IMR-90 (cell line): Measurements from ENCODE around the gene CD70. TPM values are rescaled to one million over a fixed set of nuclear protein-coding genes. Genes with fewer than 3 reads are reported as not detected.

Experiments
- ATAC-seq: fragments of 200-7000 bp; cut with Tn5 transposase; 2 replicates; pipeline ENCODE4 v1.9.1; 2020; ENCODE audit warnings: low read depth, mild to moderate bottlenecking, moderate library complexity
- BruUV-seq: library from RNA; stranded (reverse); fragments of 400-500 nt; replicated peaks from 2 replicates; lab custom pipeline; 2021; lab: Mats Ljungman, UMichigan
- CTCF ChIA-PET: fragments of 300-600 bp; formaldehyde crosslinking; extraction: SDS; loops from one replicate; lab custom pipeline; 2021; ENCODE audit warnings: antibody characterized with exemption; lab: Yijun Ruan, JAX
- POLR2A ChIA-PET: fragments of 300-600 bp; sonication (Branson Sonifier 250); formaldehyde crosslinking; loops from one replicate; lab custom pipeline; 2022; ENCODE audit warnings: antibody characterized with exemption; ENCODE audit not compliant: unreplicated experiment; lab: Charles Lee
- DNase-seq: peaks from one replicate; pipeline ENCODE4 v3.0.0; 2013
- H2AFZ ChIP-seq: replicated peaks from 2 replicates; pipeline ENCODE3; 2013; ENCODE audit warnings: low read length, mild to moderate bottlenecking; ENCODE audit not compliant: poor library complexity
- H2AK5ac ChIP-seq: 2 replicates; pipeline ENCODE4 v1.6.1; 2013; ENCODE audit warnings: low read depth, low read length, inconsistent platforms
- H2AK9ac ChIP-seq: replicated peaks from 2 replicates; pipeline ENCODE3; 2013; ENCODE audit warnings: mild to moderate bottlenecking, low read depth, low read length, moderate library complexity; ENCODE audit not compliant: poor library complexity
- H2BK120ac ChIP-seq: 2 replicates; pipeline ENCODE4 v1.6.1; 2013; ENCODE audit warnings: low read depth, low read length, inconsistent platforms
- H2BK15ac ChIP-seq: 3 replicates; pipeline ENCODE4 v1.6.1; 2013; ENCODE audit warnings: low read depth, low read length, inconsistent platforms
- H2BK20ac ChIP-seq: 2 replicates; pipeline ENCODE4 v1.6.1; 2013; ENCODE audit warnings: low read depth, mild to moderate bottlenecking, inconsistent platforms, low read length, moderate library complexity
- H2BK5ac ChIP-seq: 2 replicates; pipeline ENCODE4 v1.6.1; 2013; ENCODE audit warnings: mild to moderate bottlenecking, low read depth, low read length, inconsistent platforms; ENCODE audit not compliant: poor library complexity, severe bottlenecking
- H3K14ac ChIP-seq: replicated peaks from 2 replicates; pipeline ENCODE4 v1.6.1; 2013; ENCODE audit warnings: low read depth, low read length, inconsistent platforms
- H3K18ac ChIP-seq: 2 replicates; pipeline ENCODE4 v1.6.1; 2013; ENCODE audit warnings: low read depth, low read length, control low read depth
- H3K23ac ChIP-seq: 2 replicates; pipeline ENCODE4 v1.6.1; 2013; ENCODE audit warnings: low read depth, low read length, inconsistent platforms
- H3K27ac ChIP-seq: 2 replicates; pipeline ENCODE4 v1.5.1; 2013; ENCODE audit warnings: mild to moderate bottlenecking, control low read depth, low read length; ENCODE audit not compliant: insufficient read depth
- H3K27me3 ChIP-seq: 2 replicates; pipeline ENCODE4 v1.6.1; 2013; ENCODE audit warnings: low read length; ENCODE audit not compliant: control insufficient read depth, insufficient read depth
- H3K36me3 ChIP-seq: 2 replicates; pipeline ENCODE4 v1.6.1; 2013; ENCODE audit warnings: low read length, mixed read lengths; ENCODE audit not compliant: control insufficient read depth, insufficient read depth
- H3K4ac ChIP-seq: 2 replicates; pipeline ENCODE4 v1.6.1; 2013; ENCODE audit warnings: low read depth, low read length, inconsistent platforms
- H3K4me1 ChIP-seq: 2 replicates; pipeline ENCODE4 v1.6.1; 2013; ENCODE audit warnings: low read length, mixed read lengths; ENCODE audit not compliant: control insufficient read depth, insufficient read depth
- H3K4me2 ChIP-seq: 2 replicates; pipeline ENCODE4 v1.6.1; 2013; ENCODE audit warnings: low read depth, mild to moderate bottlenecking, control low read depth, low read length, moderate library complexity
- H3K4me3 ChIP-seq: 2 replicates; pipeline ENCODE4 v1.5.1; 2013; ENCODE audit warnings: low read depth, mild to moderate bottlenecking, control low read depth, low read length, moderate library complexity; ENCODE audit not compliant: insufficient read depth
- H3K56ac ChIP-seq: 2 replicates; pipeline ENCODE4 v1.6.1; 2013; ENCODE audit warnings: low read length, inconsistent platforms; ENCODE audit not compliant: insufficient read depth; ENCODE audit errors: extremely low read depth
- H3K79me1 ChIP-seq, 2 experiments: 2 replicates each; pipeline ENCODE4 v1.6.1; 2013; ENCODE audit warnings: low read length in 2 of 2, inconsistent platforms in 1 of 2, low read depth in 1 of 2
- H3K9ac ChIP-seq: 2 replicates; pipeline ENCODE4 v1.6.1; 2013; ENCODE audit warnings: low read depth, low read length, control low read depth
- H3K9me1 ChIP-seq: 2 replicates; pipeline ENCODE4 v1.6.1; 2013; ENCODE audit warnings: low read length, inconsistent platforms; ENCODE audit not compliant: insufficient read depth
- H3K9me3 ChIP-seq: 2 replicates; pipeline ENCODE4 v1.6.1; 2013; ENCODE audit warnings: low read length; ENCODE audit not compliant: control insufficient read depth, insufficient read depth
- H4K20me1 ChIP-seq: 2 replicates; pipeline ENCODE4 v1.6.1; 2013; ENCODE audit warnings: low read length, inconsistent platforms; ENCODE audit not compliant: insufficient read depth
- H4K5ac ChIP-seq: 2 replicates; pipeline ENCODE4 v1.6.1; 2013; ENCODE audit warnings: mild to moderate bottlenecking, low read depth, low read length, control low read depth
- H4K8ac ChIP-seq, 2 experiments: 2 replicates each; pipeline ENCODE4 v1.6.1; 2013; ENCODE audit warnings: low read depth in 2 of 2, low read length in 2 of 2, control low read depth in 1 of 2, inconsistent platforms in 1 of 2
- H4K91ac ChIP-seq: 2 replicates; pipeline ENCODE4 v1.6.1; 2013; ENCODE audit warnings: low read depth, low read length, inconsistent platforms; ENCODE audit not compliant: insufficient read depth
- BHLHE40 ChIP-seq: fragments of 150-350 bp; IDR thresholded peaks from 2 replicates; pipeline ENCODE4 v1.6.1; 2016; ENCODE audit warnings: mild to moderate bottlenecking, low read depth, low read length
- CEBPB ChIP-seq: IDR thresholded peaks from 2 replicates; pipeline ENCODE4 v1.6.1; 2012; ENCODE audit warnings: low read depth, low read length, improper control_type of control experiment
- CHD1 ChIP-seq: IDR thresholded peaks from 2 replicates; pipeline ENCODE4 v1.6.1; 2012; ENCODE audit warnings: low read depth, low read length, improper control_type of control experiment
- FOS ChIP-seq: fragments of 150-350 bp; IDR thresholded peaks from 2 replicates; pipeline ENCODE4 v1.6.1; 2016; ENCODE audit warnings: low read depth, low read length
- MAZ ChIP-seq: IDR thresholded peaks from 2 replicates; pipeline ENCODE4 v1.6.1; 2012; ENCODE audit warnings: low read depth, mild to moderate bottlenecking, low read length, improper control_type of control experiment, moderate library complexity, borderline replicate concordance
- NFE2L2 ChIP-seq: fragments of 150-350 bp; IDR thresholded peaks from 2 replicates; pipeline ENCODE4 v1.6.1; 2016; ENCODE audit warnings: low read depth, mild to moderate bottlenecking, low read length
- POLR2A ChIP-seq: IDR thresholded peaks from 2 replicates; pipeline ENCODE4 v1.6.1; 2012; ENCODE audit warnings: mild to moderate bottlenecking, low read depth, low read length
- RAD21 ChIP-seq: IDR thresholded peaks from 2 replicates; pipeline ENCODE4 v1.6.1; 2012; ENCODE audit warnings: low read length, improper control_type of control experiment
- RCOR1 ChIP-seq: IDR thresholded peaks from 2 replicates; pipeline ENCODE4 v1.6.1; 2012; ENCODE audit warnings: mild to moderate bottlenecking, low read length, improper control_type of control experiment; ENCODE audit not compliant: insufficient replicate concordance
- RFX5 ChIP-seq: IDR thresholded peaks from 2 replicates; pipeline ENCODE4 v1.8.0; 2012; ENCODE audit warnings: low read depth, mild to moderate bottlenecking, low read length, moderate library complexity
- SMC3 ChIP-seq: fragments of 150-350 bp; IDR thresholded peaks from 2 replicates; pipeline ENCODE4 v1.6.1; 2016; ENCODE audit warnings: low read depth, mild to moderate bottlenecking, antibody characterized with exemption, low read length, moderate library complexity
- WGBS, 2 experiments: methylation state at CpG; one replicate each; pipeline versions ENCODE4 v1.1.5 to v1.1.7; 2013; ENCODE audit warnings: missing lambda C conversion rate in 2 of 2; ENCODE audit not compliant: insufficient read length in 1 of 2; ENCODE audit errors: extremely low coverage in 2 of 2; 5-methylcytosine and 5-hydroxymethylcytosine counted together
- dilution Hi-C: fragments of 300-500 bp; cut with HindIII; formaldehyde crosslinking; loops from one replicate; pipeline ENCODE4 v1.14.3; 2018; ENCODE audit warnings: low sequenced_read_pairs; ENCODE audit not compliant: unreplicated experiment
- in situ Hi-C: fragments of 300-500 bp; cut with MboI; formaldehyde crosslinking; loops from 3 replicates; pipeline ENCODE4 v1.14.3; 2019; ENCODE audit warnings: low sequenced_read_pairs, inconsistent platforms, mixed read lengths
- intact Hi-C: fragments of 100-400 bp; cut with micrococcal nuclease; formaldehyde crosslinking; loops from 2 replicates; pipeline ENCODE4 v1.10.0; 2022
- polyA plus RNA-seq, 3 experiments: library from polyadenylated mRNA; depleted of rRNA; stranded (reverse); fragments of >200 nt; gene quantifications; 2 replicates each; pipeline ENCODE4 v1.2.3, GENCODE V29; 2012; ENCODE audit warnings: low replicate concordance in 1 of 3
- total RNA-seq: library from RNA; depleted of rRNA; stranded (reverse); fragments of >200 nt; gene quantifications from 2 replicates; pipeline ENCODE4 v1.2.3, GENCODE V29; 2012
- TF ChIP-seq, protein P1 (sequence below): fragments of 150-350 bp; IDR thresholded peaks from 2 replicates; pipeline ENCODE4 v1.6.1; 2016; ENCODE audit warnings: low read depth, mild to moderate bottlenecking, low read length, moderate library complexity, borderline replicate concordance
- TF ChIP-seq, protein P2 (sequence below): fragments of 150-350 bp; IDR thresholded peaks from 2 replicates; pipeline ENCODE4 v1.6.1; 2017; ENCODE audit warnings: mild to moderate bottlenecking, antibody characterized with exemption, low read length, low read depth

The CD70 gene
- total and polyA plus RNA-seq, 2 of the 4 experiments (the other 2 are of a cell fraction): not detected

DNA sequence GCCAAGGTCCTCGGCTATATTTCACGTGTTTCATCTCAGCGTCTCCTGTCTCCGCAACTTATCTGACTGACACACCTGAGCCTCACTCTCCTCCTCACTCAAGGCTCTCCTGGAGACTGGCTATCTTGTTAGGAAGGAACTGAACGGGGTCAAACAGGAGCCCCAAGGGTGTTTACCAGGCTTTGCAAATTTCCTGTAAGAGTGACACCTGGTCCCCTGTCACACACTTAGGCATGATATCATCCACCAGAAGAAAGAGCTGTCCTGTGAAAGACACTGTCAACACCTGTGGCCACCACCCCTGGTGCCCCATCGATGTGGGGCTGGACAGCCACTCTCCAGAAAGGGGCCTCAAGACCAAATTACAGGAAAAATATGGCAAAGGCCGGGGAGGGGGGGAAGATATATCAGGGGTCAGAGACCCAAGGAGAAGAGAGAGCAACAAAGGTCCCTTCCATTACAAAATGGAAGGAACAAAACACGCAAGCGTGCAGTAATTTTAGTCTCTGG is 2.9 kb downstream of the CD70 start:
- BruUV-seq: no TSS peak
- Histone ChIP-seq H3K4me3 (no peak overlapping the region), H4K20me1 (no peaks in the 10 kb centered on the region), H2BK5ac (no peak overlapping the region), H3K14ac (no peak overlapping the region), H3K27me3 (peaks cover 23% of the 10 kb centered on the region), H2AK5ac (no peak overlapping the region), H3K36me3 (no peaks in the 10 kb centered on the region), H3K9ac (no peak overlapping the region), H3K56ac (no peak overlapping the region), H2AK9ac (no peak overlapping the region), H3K23ac (no peak overlapping the region), H2BK120ac (no peak overlapping the region), H4K91ac (no peak overlapping the region), H2BK20ac (no peak overlapping the region), H3K27ac (no peak overlapping the region), H3K4ac (no peak overlapping the region), H4K8ac (no peak overlapping the region), H3K9me3 (no peaks in the 10 kb centered on the region), H3K4me2 (no peak overlapping the region), H4K5ac (no peak overlapping the region), H3K4me1 (no peaks in the 10 kb centered on the region), H2BK15ac (no peak overlapping the region), H3K18ac (no peak overlapping the region), H3K79me1 (no peaks in the 10 kb centered on the region), H3K9me1 (no peaks in the 10 kb centered on the region), H2AFZ (no peak overlapping the region)
- POLR2A ChIA-PET: no interaction called here
- in situ Hi-C loops (no loop called here), intact Hi-C loops (no loop called here), dilution Hi-C loops (no loop called here)
- CTCF ChIA-PET: no interaction called here
- WGBS, 2 experiments: no CpG with 5 or more reads among the region's 9 CpGs
- DNase-seq (no peak), ATAC-seq (no peak)
- no peak for TF ChIP-seq MAZ
- no peak for TF ChIP-seq SMC3
- TF ChIP-seq CEBPB: no peak
- TF ChIP-seq CHD1: no peak
- TF ChIP-seq NFE2L2: no peak
- TF ChIP-seq BHLHE40: no peak
- TF ChIP-seq FOS: no peak
- TF ChIP-seq RCOR1: no peak
- no peak for TF ChIP-seq RFX5
- TF ChIP-seq, protein P1, sequence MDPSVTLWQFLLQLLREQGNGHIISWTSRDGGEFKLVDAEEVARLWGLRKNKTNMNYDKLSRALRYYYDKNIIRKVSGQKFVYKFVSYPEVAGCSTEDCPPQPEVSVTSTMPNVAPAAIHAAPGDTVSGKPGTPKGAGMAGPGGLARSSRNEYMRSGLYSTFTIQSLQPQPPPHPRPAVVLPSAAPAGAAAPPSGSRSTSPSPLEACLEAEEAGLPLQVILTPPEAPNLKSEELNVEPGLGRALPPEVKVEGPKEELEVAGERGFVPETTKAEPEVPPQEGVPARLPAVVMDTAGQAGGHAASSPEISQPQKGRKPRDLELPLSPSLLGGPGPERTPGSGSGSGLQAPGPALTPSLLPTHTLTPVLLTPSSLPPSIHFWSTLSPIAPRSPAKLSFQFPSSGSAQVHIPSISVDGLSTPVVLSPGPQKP: no peak
- TF ChIP-seq, protein P2, sequence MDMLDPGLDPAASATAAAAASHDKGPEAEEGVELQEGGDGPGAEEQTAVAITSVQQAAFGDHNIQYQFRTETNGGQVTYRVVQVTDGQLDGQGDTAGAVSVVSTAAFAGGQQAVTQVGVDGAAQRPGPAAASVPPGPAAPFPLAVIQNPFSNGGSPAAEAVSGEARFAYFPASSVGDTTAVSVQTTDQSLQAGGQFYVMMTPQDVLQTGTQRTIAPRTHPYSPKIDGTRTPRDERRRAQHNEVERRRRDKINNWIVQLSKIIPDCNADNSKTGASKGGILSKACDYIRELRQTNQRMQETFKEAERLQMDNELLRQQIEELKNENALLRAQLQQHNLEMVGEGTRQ: no peak
- no peak for TF ChIP-seq POLR2A
- no peak for TF ChIP-seq RAD21
